NB4 (cell line): ENCODE measurements around the gene FBXL17.

Experiments used
- CTCF ChIP-seq: IDR thresholded peaks from one replicate; pipeline ENCODE4 v1.5.1; 2012; ENCODE audit warnings: low read depth, low read length
- MAX ChIP-seq: IDR thresholded peaks from 2 replicates; pipeline ENCODE4 v1.6.1; 2011; ENCODE audit warnings: low read depth, low read length
- MYC ChIP-seq: IDR thresholded peaks from 2 replicates; pipeline ENCODE4 v1.6.1; 2011; ENCODE audit warnings: low read depth, low read length
- POLR2A ChIP-seq: IDR thresholded peaks from 2 replicates; pipeline ENCODE4 v1.6.1; 2011; ENCODE audit warnings: mild to moderate bottlenecking; ENCODE audit not compliant: insufficient read length; ENCODE audit errors: extremely low read depth

GRCh38 chr5:107925200-107925599 is 456.7 kb downstream of the FBXL17 start:
- TF ChIP-seq CTCF = no peak
- TF ChIP-seq POLR2A = no peak
- no peak for TF ChIP-seq MAX
- TF ChIP-seq MYC = no peak
